ENCODE measurements around the gene CHAF1A.

Gene CHAF1A

DNA sequence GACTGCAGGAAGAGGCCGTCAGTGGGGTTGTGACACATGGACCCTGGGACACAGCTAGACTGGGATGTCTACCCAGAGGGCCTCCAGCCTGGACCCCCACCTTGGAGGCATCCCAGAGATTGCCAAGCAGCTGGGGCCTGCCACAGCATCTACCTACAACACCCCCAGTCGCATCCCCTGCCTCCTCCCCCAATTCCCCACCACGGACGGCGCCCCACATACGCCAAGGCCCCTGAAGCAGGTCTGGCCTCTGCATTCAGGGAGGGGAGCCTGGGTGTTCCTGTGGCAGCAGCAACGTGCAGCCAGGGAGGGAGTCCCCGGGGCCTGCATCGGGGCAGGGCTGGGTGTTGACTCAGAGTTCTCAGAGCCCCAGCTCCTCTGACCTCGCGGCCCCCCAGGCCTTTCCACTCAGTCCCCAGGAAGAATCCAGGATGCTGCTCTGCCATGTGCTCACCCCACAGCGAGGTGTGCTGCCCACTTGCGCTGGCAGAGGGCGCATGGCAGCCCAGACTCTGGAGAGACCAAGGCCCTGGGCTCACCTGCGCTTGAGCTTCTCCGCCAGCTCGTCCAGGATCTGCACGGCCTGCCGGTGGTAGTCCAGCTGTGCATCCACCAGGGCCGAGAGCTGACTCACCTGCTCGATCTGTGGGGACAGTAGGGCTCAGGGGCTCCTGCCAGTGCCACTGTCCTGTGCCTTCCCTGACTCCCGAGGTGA, 39.5 kb upstream of the CHAF1A start:
- no peak for DNase-seq (ENCODE audit: low spot score in 2 of 2)
- peaks cover 17% of the 10 kb centered on the region for H3K4me1 Mint-ChIP-seq
- peaks cover 94% of the 10 kb centered on the region for H3K36me3 Mint-ChIP-seq
- peak overlapping the region; percentile 64 for H3K27ac Mint-ChIP-seq
- H3K9me3 Mint-ChIP-seq: no peaks in the 10 kb centered on the region
- H3K4me3 Mint-ChIP-seq: no peak overlapping the region
- no peak for ATAC-seq

- Mint-ChIP-seq H3K4me3 (no peak overlapping the region), H3K36me3 (peaks cover 91% of the 10 kb centered on the region), H3K9me3 (no peaks in the 10 kb centered on the region), H3K27ac (peak overlapping the region; percentile 64), H3K4me1 (peaks cover 24% of the 10 kb centered on the region)
- DNase-seq (ENCODE audit: low spot score in 2 of 2) (no peak), ATAC-seq (no peak)
These were observed 38.7 kb upstream of the CHAF1A start for GRCh38 chr19:4363571-4364304.

GRCh38 chr19:4365341-4365740, 37.1 kb upstream of the CHAF1A start:
- Mint-ChIP-seq H3K27ac (peak overlapping the region; percentile 29), H3K36me3 (peaks cover 87% of the 10 kb centered on the region), H3K9me3 (no peaks in the 10 kb centered on the region), H3K4me1 (peaks cover 39% of the 10 kb centered on the region), H3K4me3 (no peak overlapping the region)
- no peak for DNase-seq (ENCODE audit: low spot score in 2 of 2)
- no peak for ATAC-seq

- H3K4me3 Mint-ChIP-seq: no peak overlapping the region
- no peaks in the 10 kb centered on the region for H3K9me3 Mint-ChIP-seq
- H3K4me1 Mint-ChIP-seq: peaks cover 46% of the 10 kb centered on the region
- peak overlapping the region; percentile 95 for H3K27ac Mint-ChIP-seq
- no peak for ATAC-seq
- peaks cover 83% of the 10 kb centered on the region for H3K36me3 Mint-ChIP-seq
- DNase-seq (ENCODE audit: low spot score in 2 of 2): no peak
These were observed 36.4 kb upstream of the CHAF1A start for GRCh38 chr19:4365791-4366665.

- H3K36me3 Mint-ChIP-seq: peaks cover 84% of the 10 kb centered on the region
- H3K27ac Mint-ChIP-seq: peak overlapping the region; percentile 95
- ATAC-seq: no peak
These were observed 35.6 kb upstream of the CHAF1A start for GRCh38 chr19:4366666-4367335.

DNA sequence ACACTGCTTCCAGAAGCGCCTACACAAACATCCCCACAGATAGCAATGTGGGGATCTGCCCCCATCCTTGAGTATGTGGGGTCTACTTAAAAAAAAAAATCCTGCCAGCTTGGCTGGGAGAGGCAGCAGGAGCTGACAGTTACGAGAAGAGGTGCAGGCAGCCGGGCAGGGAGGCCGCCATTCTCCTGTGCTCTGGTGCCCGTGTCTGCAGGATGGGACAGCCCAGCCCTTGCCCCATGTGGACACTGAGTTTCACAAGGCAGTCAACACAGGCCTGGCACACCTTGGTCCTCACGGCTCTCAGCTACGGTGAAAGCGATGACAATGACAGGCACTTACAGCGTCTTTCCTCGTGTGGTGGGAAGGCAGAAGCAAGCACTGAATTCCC, 35.1 kb upstream of the CHAF1A start:
- Mint-ChIP-seq H3K27ac (peak overlapping the region; percentile 95), H3K9me3 (no peaks in the 10 kb centered on the region), H3K36me3 (peaks cover 84% of the 10 kb centered on the region), H3K4me1 (peaks cover 55% of the 10 kb centered on the region), H3K4me3 (no peak overlapping the region)
- DNase-seq (ENCODE audit: low spot score in 2 of 2) (no peak), ATAC-seq (no peak)

More at GRCh38 chr19:4366666-4367335, 35.6 kb upstream of the CHAF1A start:
- Mint-ChIP-seq H3K4me1 (peaks cover 54% of the 10 kb centered on the region), H3K9me3 (no peaks in the 10 kb centered on the region), H3K4me3 (no peak overlapping the region)
- DNase-seq (ENCODE audit: low spot score in 2 of 2): no peak

DNA sequence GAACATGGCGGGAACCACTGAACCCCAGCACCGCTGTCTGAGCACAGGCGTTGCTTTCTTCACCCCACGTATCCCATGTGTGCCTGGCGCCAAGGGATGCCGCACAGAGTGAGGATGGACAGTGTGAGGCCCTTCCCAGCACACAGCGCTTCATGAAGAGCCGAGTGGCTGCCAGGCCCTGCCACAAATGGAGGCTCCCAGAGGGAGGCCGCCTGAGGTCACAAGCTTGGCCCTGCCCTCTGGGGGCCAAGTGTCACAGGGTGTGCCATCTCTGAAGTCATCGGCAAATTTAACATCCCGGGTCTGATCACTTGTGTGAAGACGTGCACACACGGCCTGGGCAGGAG, 34.7 kb upstream of the CHAF1A start:
- peak overlapping the region; percentile 95 for H3K27ac Mint-ChIP-seq
- ATAC-seq: no peak

GRCh38 chr19:4368128-4368820, 34.2 kb upstream of the CHAF1A start:
- Mint-ChIP-seq H3K36me3 (peaks cover 80% of the 10 kb centered on the region), H3K4me1 (peaks cover 60% of the 10 kb centered on the region), H3K9me3 (no peaks in the 10 kb centered on the region), H3K27ac (peak overlapping the region; percentile 95), H3K4me3 (peak overlapping the region; percentile 82)
- ATAC-seq (no peak), DNase-seq (ENCODE audit: low spot score in 2 of 2) (peak in 1 of 2 donors; percentile 60)

More for the DNA sequence above, 34.7 kb upstream of the CHAF1A start:
- Mint-ChIP-seq H3K36me3 (peaks cover 84% of the 10 kb centered on the region), H3K9me3 (no peaks in the 10 kb centered on the region), H3K4me3 (peak overlapping the region; percentile 82), H3K4me1 (peaks cover 59% of the 10 kb centered on the region)
- no peak for DNase-seq (ENCODE audit: low spot score in 2 of 2)

DNA sequence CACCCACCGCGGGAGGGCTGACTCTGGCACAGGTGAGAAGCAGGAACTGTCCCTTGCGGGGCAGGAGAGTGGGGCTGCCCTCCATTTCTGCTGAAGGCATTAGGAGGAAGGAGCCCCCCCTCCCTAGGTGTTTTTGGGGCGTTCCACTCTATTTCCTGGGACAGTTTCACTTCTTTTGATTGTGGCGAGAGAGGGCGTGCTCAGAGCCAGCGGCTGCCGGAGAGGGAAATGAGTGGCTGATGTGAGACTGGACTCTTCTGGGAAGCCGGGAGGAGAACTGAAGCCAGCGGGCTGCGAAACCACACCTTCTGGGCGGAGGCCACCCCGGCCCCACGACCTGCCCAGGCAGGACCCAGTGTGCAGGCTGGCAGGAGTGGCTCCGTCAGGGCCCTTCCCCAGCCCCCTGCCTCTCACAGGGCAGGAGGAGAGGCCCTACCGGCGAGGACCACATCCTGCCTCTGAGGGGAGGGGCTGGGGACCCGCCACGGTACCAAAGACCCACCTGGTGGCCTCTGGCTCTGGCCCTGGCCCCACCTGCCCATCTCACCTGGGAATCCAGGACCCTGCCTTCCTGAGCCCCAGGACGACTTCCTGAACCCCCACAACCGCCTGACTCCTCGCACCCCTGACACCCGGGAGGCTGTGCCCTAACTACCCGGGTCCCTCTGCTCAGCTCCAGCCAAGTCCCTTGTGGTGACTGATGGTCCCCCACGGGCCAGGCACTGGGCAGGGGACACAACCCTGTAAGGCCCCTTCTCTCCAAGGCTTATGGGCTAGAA, 33.1 kb upstream of the CHAF1A start:
- Mint-ChIP-seq H3K27ac (peak overlapping the region; percentile 95), H3K4me3 (peak overlapping the region; percentile 82), H3K9me3 (no peaks in the 10 kb centered on the region), H3K36me3 (peaks cover 71% of the 10 kb centered on the region), H3K4me1 (peaks cover 67% of the 10 kb centered on the region)
- ATAC-seq (peak; percentile 74), DNase-seq (ENCODE audit: low spot score in 2 of 2) (peak; percentile 58 to 88)

- H3K27ac Mint-ChIP-seq: peak overlapping the region; percentile 95
- H3K4me3 Mint-ChIP-seq: peak overlapping the region; percentile 82
- H3K9me3 Mint-ChIP-seq: no peaks in the 10 kb centered on the region
- ATAC-seq: peak; percentile 90
- peaks cover 68% of the 10 kb centered on the region for H3K4me1 Mint-ChIP-seq
- DNase-seq (ENCODE audit: low spot score in 2 of 2): peak; percentile 64 to 82
- peaks cover 65% of the 10 kb centered on the region for H3K36me3 Mint-ChIP-seq
These were observed 32.6 kb upstream of the CHAF1A start for GRCh38 chr19:4369888-4370260.

- DNase-seq (ENCODE audit: low spot score in 2 of 2) (no peak), ATAC-seq (no peak)
- peak overlapping the region; percentile 95 for H3K27ac Mint-ChIP-seq
- H3K4me1 Mint-ChIP-seq: peaks cover 75% of the 10 kb centered on the region
- peak overlapping the region; percentile 82 for H3K4me3 Mint-ChIP-seq
- H3K9me3 Mint-ChIP-seq: no peaks in the 10 kb centered on the region
- peaks cover 59% of the 10 kb centered on the region for H3K36me3 Mint-ChIP-seq
These were observed 31.9 kb upstream of the CHAF1A start for GRCh38 chr19:4370418-4371041.

GRCh38 chr19:4371247-4372164, 30.9 kb upstream of the CHAF1A start:
- Mint-ChIP-seq H3K27ac (peak overlapping the region; percentile 95), H3K4me1 (peaks cover 84% of the 10 kb centered on the region)
- no peak for ATAC-seq

More at GRCh38 chr19:4371247-4372164, 30.9 kb upstream of the CHAF1A start:
- Mint-ChIP-seq H3K36me3 (peaks cover 50% of the 10 kb centered on the region), H3K9me3 (no peaks in the 10 kb centered on the region), H3K4me3 (peak overlapping the region; percentile 82)
- DNase-seq (ENCODE audit: low spot score in 2 of 2): no peak
